B cell (primary cell): ENCODE measurements around the gene GDF7. TPM values are rescaled to one million over a fixed set of nuclear protein-coding genes. Genes with fewer than 3 reads are reported as not detected.

Experiments
- ATAC-seq: fragments of 200-7000 bp; cut with Tn5 transposase; one replicate; pipeline ENCODE4 v1.10.0; 2021; ENCODE audit warnings: low read depth, mild to moderate bottlenecking, moderate number of reproducible peaks, moderate library complexity
- CTCF ChIA-PET: fragments of 350-600 bp; sonication (Branson Sonifier 250); formaldehyde crosslinking; loops from one replicate; lab custom pipeline; 2021; ENCODE audit warnings: antibody characterized with exemption, inconsistent platforms; lab: Charles Lee
- POLR2A ChIA-PET: fragments of 350-600 bp; sonication (Branson Sonifier 250); formaldehyde crosslinking; loops from one replicate; lab custom pipeline; 2021; ENCODE audit warnings: antibody characterized with exemption; lab: Charles Lee
- DNase-seq: peaks from one replicate; pipeline ENCODE4 v3.0.0; 2013
- H2AFZ ChIP-seq: 2 replicates; pipeline ENCODE4 v1.6.1; 2012; ENCODE audit warnings: mild to moderate bottlenecking, low read depth, low read length; ENCODE audit not compliant: insufficient read depth, poor library complexity, severe bottlenecking
- H3K27ac ChIP-seq, 2 donors: 1 replicate in 1 of 2; 2 replicates in 1 of 2; pipeline ENCODE4 v1.5.1; 2012 to 2013; ENCODE audit warnings: low read length in 2 of 2, mild to moderate bottlenecking in 2 of 2, moderate library complexity in 1 of 2
- H3K27me3 ChIP-seq, 4 experiments: fragments of 200-600 bp in 1 of 4; sonication (generic) in 1 of 4; replicated peaks in 1 of 4; 1 replicate in 2 of 4; 2 replicates in 2 of 4; pipeline versions ENCODE4 v1.6.1 to v1.7.0; 2013 to 2016; ENCODE audit warnings: low read length in 3 of 4, mild to moderate bottlenecking in 2 of 4, mixed read lengths in 1 of 4, moderate library complexity in 1 of 4; ENCODE audit not compliant: insufficient read depth in 4 of 4, control insufficient read depth in 3 of 4; ENCODE audit errors: control extremely low read depth in 1 of 4
- H3K36me3 ChIP-seq, 2 experiments: replicated peaks in 1 of 2; 1 replicate in 1 of 2; 2 replicates in 1 of 2; pipeline versions ENCODE4 v1.6.1 to v1.7.1; 2013; ENCODE audit warnings: low read length in 1 of 2; ENCODE audit not compliant: insufficient read depth in 2 of 2, control insufficient read depth in 1 of 2; ENCODE audit errors: control extremely low read depth in 1 of 2, extremely low read depth in 1 of 2
- H3K4me1 ChIP-seq, 2 donors: fragments of 200-600 bp in 1 of 2; sonication (generic) in 1 of 2; 1 replicate in 1 of 2; 2 replicates in 1 of 2; pipeline versions ENCODE4 v1.5.1 to v1.6.1; 2013 to 2017; ENCODE audit warnings: low read length in 2 of 2; ENCODE audit not compliant: control insufficient read depth in 2 of 2, insufficient read depth in 2 of 2
- H3K4me2 ChIP-seq: replicated peaks from 2 replicates; pipeline ENCODE3; 2012; ENCODE audit warnings: mild to moderate bottlenecking, low read depth, low read length; ENCODE audit not compliant: poor library complexity, severe bottlenecking
- H3K4me3 ChIP-seq, 5 experiments: fragments of 200-600 bp in 1 of 5; sonication (generic) in 1 of 5; 1 replicate in 3 of 5; 2 replicates in 2 of 5; pipeline versions ENCODE4 v1.5.1 to v1.7.0; 2011 to 2016; ENCODE audit warnings: low read length in 4 of 5, mild to moderate bottlenecking in 4 of 5, low read depth in 2 of 5, control low read depth in 1 of 5, moderate library complexity in 1 of 5; ENCODE audit not compliant: insufficient read depth in 1 of 5; ENCODE audit errors: control extremely low read depth in 1 of 5, extremely low read depth in 1 of 5
- H3K79me2 ChIP-seq: fragments of 200-600 bp; sonication (generic); one replicate; pipeline ENCODE4 v1.6.0; 2016; ENCODE audit warnings: low read length; ENCODE audit not compliant: control insufficient read depth, insufficient read depth
- H3K9ac ChIP-seq: fragments of 200-600 bp; sonication (generic); 2 replicates; pipeline ENCODE4 v1.6.1; 2017; ENCODE audit warnings: mild to moderate bottlenecking, low read length, moderate library complexity
- H3K9me3 ChIP-seq, 3 donors: one replicate each; pipeline versions ENCODE4 v1.6.1 to v1.7.1; 2013; ENCODE audit warnings: low read length in 2 of 3; ENCODE audit not compliant: control insufficient read depth in 2 of 3, insufficient read depth in 1 of 3; ENCODE audit errors: control extremely low read depth in 1 of 3
- H4K20me1 ChIP-seq: 2 replicates; pipeline ENCODE4 v1.6.0; 2012; ENCODE audit warnings: mild to moderate bottlenecking, low read length; ENCODE audit not compliant: insufficient read depth, control insufficient read depth, poor library complexity, severe bottlenecking
- H3K27ac Mint-ChIP-seq: one replicate; pipeline ENCODE4 v1.8.0; 2021; ENCODE audit warnings: mixed read lengths
- H3K27me3 Mint-ChIP-seq: one replicate; pipeline ENCODE4 v1.8.0; 2021; ENCODE audit warnings: mixed read lengths
- H3K4me1 Mint-ChIP-seq: one replicate; pipeline ENCODE4 v1.8.0; 2021; ENCODE audit warnings: mixed read lengths
- H3K4me3 Mint-ChIP-seq: one replicate; pipeline ENCODE4 v1.8.0; 2021; ENCODE audit warnings: mixed read lengths
- H3K9me3 Mint-ChIP-seq: one replicate; pipeline ENCODE4 v1.8.0; 2022; ENCODE audit warnings: mixed read lengths; ENCODE audit not compliant: insufficient read depth
- CTCF ChIP-seq: fragments of 200-600 bp; IDR thresholded peaks from one replicate; pipeline ENCODE4 v1.8.0; 2022; ENCODE audit warnings: antibody characterized with exemption, mild to moderate bottlenecking
- EZH2 ChIP-seq: IDR thresholded peaks from 2 replicates; pipeline ENCODE4 v1.6.1; 2012; ENCODE audit warnings: borderline replicate concordance, low read depth, mild to moderate bottlenecking, moderate library complexity, low read length; ENCODE audit not compliant: insufficient read depth, poor library complexity, severe bottlenecking
- WGBS: methylation state at CpG from one replicate; pipeline ENCODE4 v1.1.5; 2013; ENCODE audit warnings: missing lambda C conversion rate; ENCODE audit not compliant: insufficient coverage; 5-methylcytosine and 5-hydroxymethylcytosine counted together
- intact Hi-C: fragments of 100-400 bp; cut with micrococcal nuclease; formaldehyde crosslinking; loops from one replicate; pipeline ENCODE4 v1.10.0; 2022
- polyA plus RNA-seq: library from polyadenylated mRNA; depleted of rRNA; stranded (reverse); fragments of >200 nt; gene quantifications from 2 replicates; pipeline ENCODE4 v1.2.3, GENCODE V29; 2012
- total RNA-seq, 2 donors: library from RNA; stranded (reverse); fragments of 120-200 nt in 1 of 2; gene quantifications; 1 replicate in 1 of 2; 2 replicates in 1 of 2; pipeline versions ENCODE4 v1.2.3 to v1.2.4, GENCODE V29; 2013 to 2022

GDF7 gene
- total and polyA plus RNA-seq, 2 donors (not counting 1 experiment from before 2014, with no cell fraction given) = 7.0 to 15.3 TPM

GRCh38 chr2:20653695-20654534, 13.0 kb upstream of the GDF7 start:
- no peaks in the 10 kb centered on the region for H3K9me3 ChIP-seq
- H3K27ac Mint-ChIP-seq = no peak overlapping the region
- intact Hi-C loops = loop anchor here (5.0 kb wide), 1 partner anchor 57 kb away; no protein-coding TSS in a partner anchor
- H3K4me3 Mint-ChIP-seq = no peak overlapping the region
- no peak overlapping the region for H3K4me3 ChIP-seq
- WGBS = 75% methylated on average over 5 of the region's 7 CpGs
- H3K4me2 ChIP-seq = no peak overlapping the region
- H3K27me3 Mint-ChIP-seq = peaks cover 12% of the 10 kb centered on the region
- H3K9ac ChIP-seq = no peak overlapping the region
- no peak overlapping the region for H2AFZ ChIP-seq
- no peaks in the 10 kb centered on the region for H3K9me3 Mint-ChIP-seq
- ATAC-seq (no peak), DNase-seq (no peak)
- peaks cover 18% of the 10 kb centered on the region for H3K79me2 ChIP-seq
- CTCF ChIA-PET = interaction anchor here (0.9 to 9.9 kb wide), 6 partner anchors 10 to 310 kb away, joined by 3 to 139 read pairs (median 8); partner anchors contain the start of gene GDF7
- peaks cover 26% of the 10 kb centered on the region for H3K4me1 Mint-ChIP-seq
- POLR2A ChIA-PET = no interaction called here
- TF ChIP-seq CTCF = no peak
- no peak for TF ChIP-seq EZH2
- H3K36me3 ChIP-seq = no peaks in the 10 kb centered on the region
- H3K27me3 ChIP-seq = peaks cover 0 to 4% (median 0%) of the 10 kb centered on the region in 4 experiments
- no peaks in the 10 kb centered on the region for H4K20me1 ChIP-seq
- H3K27ac ChIP-seq = no peak overlapping the region
- peaks cover 22 to 26% of the 10 kb centered on the region in 2 donors for H3K4me1 ChIP-seq

- H3K4me1 Mint-ChIP-seq = peaks cover 20% of the 10 kb centered on the region
- no CpG with 5 or more reads among the region's 2 CpGs for WGBS
- Histone ChIP-seq H3K36me3 (no peaks in the 10 kb centered on the region), H2AFZ (no peak overlapping the region), H3K27me3 (peaks cover 0 to 4% (median 0%) of the 10 kb centered on the region in 4 experiments), H3K4me3 (no peak overlapping the region), H3K4me2 (no peak overlapping the region), H4K20me1 (no peaks in the 10 kb centered on the region), H3K27ac (no peak overlapping the region), H3K9me3 (no peaks in the 10 kb centered on the region), H3K9ac (no peak overlapping the region), H3K79me2 (peaks cover 12% of the 10 kb centered on the region), H3K4me1 (peaks cover 17 to 21% of the 10 kb centered on the region in 2 donors)
- TF ChIP-seq CTCF = no peak
- TF ChIP-seq EZH2 = no peak
- ChIA-PET POLR2A (no interaction called here), CTCF (interaction anchor here (1.7 to 9.9 kb wide), 4 partner anchors 9 to 310 kb away, joined by 8 to 139 read pairs (median 11); partner anchors contain the start of gene GDF7)
- intact Hi-C loops = loop anchor here (5.0 kb wide), 1 partner anchor 57 kb away; no protein-coding TSS in a partner anchor
- H3K9me3 Mint-ChIP-seq = no peaks in the 10 kb centered on the region
- no peak overlapping the region for H3K27ac Mint-ChIP-seq
- H3K27me3 Mint-ChIP-seq = peaks cover 16% of the 10 kb centered on the region
- no peak for ATAC-seq
- H3K4me3 Mint-ChIP-seq = no peak overlapping the region
- DNase-seq = no peak
Observed at GRCh38 chr2:20654535-20654813, 12.5 kb upstream of the GDF7 start.
